Upper lobe of left lung (tissue), 4 donors: Measurements from ENCODE around the gene WNT1.

Experiments used
- POLR2A ChIP-seq, 4 donors: fragments of 450-650 bp; IDR thresholded peaks; one replicate each; pipeline ENCODE4 v1.5.1; 2016 to 2017; ENCODE audit warnings: antibody characterized with exemption in 4 of 4, mild to moderate bottlenecking in 2 of 4
- POLR2AphosphoS5 ChIP-seq, 2 donors: sonication (generic); formaldehyde crosslinking; IDR thresholded peaks; one replicate each; pipeline ENCODE4 v1.5.1; 2017; ENCODE audit warnings: antibody characterized with exemption in 2 of 2

DNA sequence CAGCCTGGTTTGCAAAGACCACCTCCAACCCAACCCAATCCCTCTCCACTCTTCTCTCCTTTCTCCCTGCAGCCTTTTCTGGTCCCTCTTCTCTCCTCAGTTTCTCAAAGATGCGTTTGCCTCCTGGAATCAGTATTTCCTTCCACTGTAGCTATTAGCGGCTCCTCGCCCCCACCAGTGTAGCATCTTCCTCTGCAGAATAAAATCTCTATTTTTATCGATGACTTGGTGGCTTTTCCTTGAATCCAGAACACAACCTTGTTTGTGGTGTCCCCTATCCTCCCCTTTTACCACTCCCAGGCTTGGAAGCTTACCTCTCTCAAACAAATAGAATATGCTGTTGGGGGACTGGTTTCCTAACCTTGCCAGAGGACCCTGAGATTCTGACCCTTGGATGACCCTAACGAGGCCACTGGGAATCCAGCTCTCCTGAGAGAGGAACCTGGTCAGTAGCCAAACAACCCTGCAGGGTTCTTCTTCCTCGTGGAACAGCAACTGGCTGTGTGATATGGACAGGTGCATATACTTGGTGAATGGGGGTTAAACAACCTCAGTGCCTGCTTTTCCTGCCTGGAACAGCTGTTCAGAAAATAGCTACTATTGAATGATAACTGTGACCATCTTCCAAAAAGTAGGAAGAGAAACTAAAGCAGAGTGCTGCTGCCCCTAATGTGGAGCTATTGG lies 4.4 kb downstream of the WNT1 start:
- TF ChIP-seq POLR2A (IDR thresholded peaks at IDR 0.05): no peak
- TF ChIP-seq POLR2AphosphoS5 (IDR thresholded peaks at IDR 0.05): no peak
